ENCODE measurements around the gene PDZD2. TPM values are rescaled to one million over a fixed set of nuclear protein-coding genes. Genes with fewer than 3 reads are reported as not detected.

The PDZD2 gene
- total RNA-seq, 2 donors from 2014 or later = 4.5 to 15.7 TPM

- H3K4me3 ChIP-seq = no peak overlapping the region
- no peak for DNase-seq (ENCODE audit: low spot score)
- H3K36me3 ChIP-seq = no peaks in the 10 kb centered on the region
- H3K27me3 ChIP-seq (replicated peaks; ENCODE audit: insufficient read depth) = no peaks in the 10 kb centered on the region
- H3K27ac ChIP-seq = no peak overlapping the region
- H3K4me1 ChIP-seq (ENCODE audit: control insufficient read depth in 1 of 2, low read depth in 2 of 2) = no peaks in the 10 kb centered on the region
- no peaks in the 10 kb centered on the region for H3K9me3 ChIP-seq
- ATAC-seq (ENCODE audit: insufficient number of reproducible peaks, low FRiP score, low read depth) = no peak
- TF ChIP-seq CTCF (IDR thresholded peaks at IDR 0.05) = no peak
Measured at GRCh38 chr5:32059761-32060530, 421.0 kb downstream of the PDZD2 start.

GRCh38 chr5:32061236-32061635, 422.3 kb downstream of the PDZD2 start:
- no peak for TF ChIP-seq CTCF (IDR thresholded peaks at IDR 0.05)
- Histone ChIP-seq H3K27ac (no peak overlapping the region), H3K27me3 (replicated peaks; ENCODE audit: insufficient read depth) (no peaks in the 10 kb centered on the region), H3K36me3 (no peaks in the 10 kb centered on the region), H3K9me3 (no peaks in the 10 kb centered on the region), H3K4me3 (no peak overlapping the region), H3K4me1 (ENCODE audit: control insufficient read depth in 1 of 2, low read depth in 2 of 2) (peaks cover 0 to under 1% of the 10 kb centered on the region in 2 donors)
- ATAC-seq (ENCODE audit: insufficient number of reproducible peaks, low FRiP score, low read depth) (no peak), DNase-seq (ENCODE audit: low spot score) (no peak)

GRCh38 chr5:32066448-32066847, 427.5 kb downstream of the PDZD2 start:
- Histone ChIP-seq H3K9me3 (no peaks in the 10 kb centered on the region), H3K27ac (no peak overlapping the region), H3K27me3 (replicated peaks; ENCODE audit: insufficient read depth) (no peaks in the 10 kb centered on the region), H3K4me3 (no peak overlapping the region), H3K4me1 (ENCODE audit: control insufficient read depth in 1 of 2, low read depth in 2 of 2) (peaks cover 0 to 12% of the 10 kb centered on the region in 2 donors), H3K36me3 (no peaks in the 10 kb centered on the region)
- no peak for TF ChIP-seq CTCF (IDR thresholded peaks at IDR 0.05)
- DNase-seq (ENCODE audit: low spot score) (no peak), ATAC-seq (ENCODE audit: insufficient number of reproducible peaks, low FRiP score, low read depth) (no peak)

GRCh38 chr5:32067774-32068470, 429.0 kb downstream of the PDZD2 start:
- ATAC-seq (ENCODE audit: insufficient number of reproducible peaks, low FRiP score, low read depth) = no peak
- H3K9me3 ChIP-seq = no peaks in the 10 kb centered on the region
- H3K36me3 ChIP-seq = no peaks in the 10 kb centered on the region
- no peak overlapping the region for H3K27ac ChIP-seq
- DNase-seq (ENCODE audit: low spot score) = no peak
- no peak overlapping the region for H3K4me3 ChIP-seq
- peaks cover 0 to 12% of the 10 kb centered on the region in 2 donors for H3K4me1 ChIP-seq (ENCODE audit: control insufficient read depth in 1 of 2, low read depth in 2 of 2)
- H3K27me3 ChIP-seq (replicated peaks; ENCODE audit: insufficient read depth) = no peaks in the 10 kb centered on the region
- TF ChIP-seq CTCF (IDR thresholded peaks at IDR 0.05) = no peak

GRCh38 chr5:32068561-32068960, 429.6 kb downstream of the PDZD2 start:
- Histone ChIP-seq H3K27me3 (replicated peaks; ENCODE audit: insufficient read depth) (no peaks in the 10 kb centered on the region), H3K9me3 (no peaks in the 10 kb centered on the region), H3K4me1 (ENCODE audit: control insufficient read depth in 1 of 2, low read depth in 2 of 2) (peaks cover 0 to 12% of the 10 kb centered on the region in 2 donors), H3K36me3 (no peaks in the 10 kb centered on the region), H3K4me3 (no peak overlapping the region), H3K27ac (no peak overlapping the region)
- ATAC-seq (ENCODE audit: insufficient number of reproducible peaks, low FRiP score, low read depth) (no peak), DNase-seq (ENCODE audit: low spot score) (no peak)
- TF ChIP-seq CTCF (IDR thresholded peaks at IDR 0.05) = no peak
